Thymus (tissue), 14 donors: ENCODE measurements around the gene MEGF10. TPM values are rescaled to one million over a fixed set of nuclear protein-coding genes. Genes with fewer than 3 reads are reported as not detected.
"Not testable (repeated sequence)": the region's sequence is repeated elsewhere in the genome, so short reads cannot be mapped to it uniquely, and the experiment has no call there.

Experiments
- DNase-seq, 9 donors: peaks; one replicate each; pipeline ENCODE4 v3.0.0-alpha.2; 2013; ENCODE audit warnings: low spot score in 9 of 9, low read depth in 6 of 9, missing footprints in 1 of 9
- H3K27ac ChIP-seq, 2 donors: one replicate each; pipeline ENCODE4 v1.5.1; 2013; ENCODE audit warnings: control low read depth in 1 of 2, low read depth in 1 of 2, low read length in 1 of 2, mild to moderate bottlenecking in 1 of 2, moderate library complexity in 1 of 2
- H3K27me3 ChIP-seq, 2 donors: one replicate each; pipeline ENCODE4 v1.5.1; 2013; ENCODE audit warnings: low read length in 1 of 2; ENCODE audit not compliant: control insufficient read depth in 2 of 2, insufficient read depth in 1 of 2
- H3K36me3 ChIP-seq, 2 donors: one replicate each; pipeline ENCODE4 v1.5.1; 2013; ENCODE audit warnings: low read length in 1 of 2, mild to moderate bottlenecking in 1 of 2, moderate library complexity in 1 of 2; ENCODE audit not compliant: control insufficient read depth in 2 of 2, insufficient read depth in 2 of 2
- H3K4me1 ChIP-seq, 2 donors: one replicate each; pipeline ENCODE4 v1.5.1; 2013; ENCODE audit warnings: low read length in 2 of 2; ENCODE audit not compliant: control insufficient read depth in 2 of 2, insufficient read depth in 2 of 2
- H3K4me3 ChIP-seq, 2 donors: one replicate each; pipeline ENCODE4 v1.5.1; 2013; ENCODE audit warnings: low read length in 2 of 2, control low read depth in 1 of 2, mild to moderate bottlenecking in 1 of 2
- H3K9me3 ChIP-seq, 2 donors: one replicate each; pipeline ENCODE4 v1.5.1; 2013; ENCODE audit warnings: low read length in 1 of 2, mild to moderate bottlenecking in 1 of 2; ENCODE audit not compliant: control insufficient read depth in 2 of 2, insufficient read depth in 1 of 2
- WGBS: extraction: QIAGEN DNeasy Blood & Tissue Kit; methylation state at CpG from one replicate; pipeline ENCODE4 v1.1.7; 2013; 5-methylcytosine and 5-hydroxymethylcytosine counted together
- long read RNA-seq, 10 donors: transcript quantifications; one replicate each; lab custom pipeline, GENCODE V29; 2026
- polyA plus RNA-seq: library from polyadenylated mRNA; stranded (reverse); fragments of 200-250 nt; gene quantifications from one replicate; pipeline ENCODE4 v1.2.3, GENCODE V29; 2013
- total RNA-seq: library from RNA; stranded (reverse); fragments of 120-200 nt; gene quantifications from one replicate; pipeline ENCODE4 v1.2.4, GENCODE V29; 2013
- donor health status: healthy.

Gene MEGF10
- 1.1 TPM for total RNA-seq
- 0.32 TPM for polyA plus RNA-seq
- long read RNA-seq, donor 1, result 0 reads
- long read RNA-seq, donor 2, result 0 reads
- long read RNA-seq, donor 3, result 0 reads
- long read RNA-seq, donor 4, full-length matches to known transcripts, result 1 of 1 reads
- long read RNA-seq, donor 4, partial matches to known transcripts, result 0 of 1 reads
- long read RNA-seq, donor 4, other reads (novel, unspliced or antisense), result 0 of 1 reads
- long read RNA-seq, donor 5, result 0 reads
- long read RNA-seq, donor 6, result 0 reads
- long read RNA-seq, donor 7, result 0 reads
- long read RNA-seq, donor 8, result 0 reads
- long read RNA-seq, donor 9, result 0 reads
- long read RNA-seq, donor 10, result 0 reads

- 2% methylated on average over 61 of the region's 61 CpGs for WGBS
- peaks cover 26 to 44% of the 10 kb centered on the region in 2 donors for H3K27me3 ChIP-seq
- peak in 5 of 9 donors; percentile 4 to 37 (median 11) for DNase-seq
Observed at GRCh38 chr5:127290019-127290945, at the start of gene MEGF10. Gene MEGF10, plus strand, starts transcription at chr5:127290796. Its CDS starts 40,513 bp downstream, at chr5:127331309.

DNA sequence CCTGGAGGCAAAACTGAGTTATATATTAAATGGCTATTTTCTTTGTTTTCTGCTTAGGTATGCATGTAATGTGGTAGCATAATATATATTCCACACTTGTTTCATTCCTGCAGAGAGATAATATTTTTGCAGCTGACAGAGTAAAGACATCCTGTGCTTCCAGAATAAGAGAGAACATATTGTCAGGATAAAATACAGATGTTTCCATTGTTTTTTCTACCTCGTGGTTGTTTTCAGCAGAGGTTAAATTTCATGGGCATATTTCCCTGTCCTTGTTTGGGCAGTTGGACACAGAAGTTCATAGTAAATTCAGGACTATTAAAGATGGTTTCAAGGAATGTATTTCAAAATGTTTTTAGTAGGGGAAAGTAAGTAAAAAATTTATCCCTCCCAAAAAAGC, 47.6 kb upstream of the MEGF10 start:
- no peaks in the 10 kb centered on the region for H3K9me3 ChIP-seq
- DNase-seq, result no peak
- WGBS, result 74% methylated on average over 1 of the region's 1 CpG
- no peaks in the 10 kb centered on the region for H3K4me1 ChIP-seq
- no peak overlapping the region for H3K27ac ChIP-seq
- H3K36me3 ChIP-seq, result no peaks in the 10 kb centered on the region
- no peaks in the 10 kb centered on the region for H3K27me3 ChIP-seq
- no peak overlapping the region for H3K4me3 ChIP-seq

More at GRCh38 chr5:127290019-127290945, at the start of gene MEGF10:
- Histone ChIP-seq H3K4me3 (peak within 1 kb of the TSS in 1 of 2 donors; percentile 8), H3K27ac (no peak within 1 kb of the TSS), H3K36me3 (no peaks in the 10 kb centered on the region), H3K4me1 (peaks cover 0 to 6% of the 10 kb centered on the region in 2 donors), H3K9me3 (peaks cover 0 to 6% of the 10 kb centered on the region in 2 donors)

- no peaks in the 10 kb centered on the region for H3K4me1 ChIP-seq
- no peak overlapping the region for H3K27ac ChIP-seq
- H3K36me3 ChIP-seq, result no peaks in the 10 kb centered on the region
- DNase-seq, result no peak
- no peaks in the 10 kb centered on the region for H3K9me3 ChIP-seq
- no peaks in the 10 kb centered on the region for H3K27me3 ChIP-seq
- no peak overlapping the region for H3K4me3 ChIP-seq
- WGBS, result 92% methylated on average over 3 of the region's 3 CpGs
Observed at GRCh38 chr5:127254729-127255284, 35.8 kb upstream of the MEGF10 start.

GRCh38 chr5:127256886-127257597, 33.6 kb upstream of the MEGF10 start:
- 94% methylated on average over 2 of the region's 2 CpGs for WGBS
- no peaks in the 10 kb centered on the region for H3K36me3 ChIP-seq

DNA sequence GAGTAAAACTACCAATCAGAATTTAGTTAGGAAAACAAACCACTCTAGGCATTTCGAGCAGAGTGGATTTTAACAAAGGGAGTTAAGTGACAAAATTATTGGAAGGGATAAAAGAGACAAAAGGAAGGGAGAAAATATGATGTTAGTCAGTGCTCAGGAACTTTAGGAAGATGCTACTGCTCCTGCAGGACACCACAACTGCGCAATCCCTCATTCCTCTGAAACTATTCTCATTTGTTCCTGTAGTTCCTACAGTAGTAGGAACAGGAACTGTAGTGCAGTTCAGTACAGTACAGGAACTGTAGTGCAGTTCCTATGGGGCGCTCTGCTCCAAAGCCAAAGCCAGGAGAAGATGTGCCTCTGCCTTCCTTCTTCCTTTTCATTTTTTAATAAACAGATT, 29.9 kb upstream of the MEGF10 start:
- no peak for DNase-seq
- Histone ChIP-seq H3K27me3 (no peaks in the 10 kb centered on the region), H3K4me3 (no peak overlapping the region), H3K9me3 (no peaks in the 10 kb centered on the region), H3K36me3 (no peaks in the 10 kb centered on the region), H3K27ac (no peak overlapping the region), H3K4me1 (no peaks in the 10 kb centered on the region)
- WGBS, result 97% methylated on average over 3 of the region's 3 CpGs

More at GRCh38 chr5:127256886-127257597, 33.6 kb upstream of the MEGF10 start:
- no peaks in the 10 kb centered on the region for H3K27me3 ChIP-seq
- DNase-seq, result no peak
- no peak overlapping the region for H3K27ac ChIP-seq
- no peaks in the 10 kb centered on the region for H3K9me3 ChIP-seq
- H3K4me1 ChIP-seq, result no peaks in the 10 kb centered on the region
- no peak overlapping the region for H3K4me3 ChIP-seq

- H3K4me3 ChIP-seq, H3K4me1 ChIP-seq, H3K36me3 ChIP-seq, H3K27me3 ChIP-seq, H3K9me3 ChIP-seq, DNase-seq, H3K27ac ChIP-seq: not testable (repeated sequence)
- 93% methylated on average over 1 of the region's 1 CpG for WGBS
Observed at GRCh38 chr5:127265473-127265872, 25.1 kb upstream of the MEGF10 start.

DNA sequence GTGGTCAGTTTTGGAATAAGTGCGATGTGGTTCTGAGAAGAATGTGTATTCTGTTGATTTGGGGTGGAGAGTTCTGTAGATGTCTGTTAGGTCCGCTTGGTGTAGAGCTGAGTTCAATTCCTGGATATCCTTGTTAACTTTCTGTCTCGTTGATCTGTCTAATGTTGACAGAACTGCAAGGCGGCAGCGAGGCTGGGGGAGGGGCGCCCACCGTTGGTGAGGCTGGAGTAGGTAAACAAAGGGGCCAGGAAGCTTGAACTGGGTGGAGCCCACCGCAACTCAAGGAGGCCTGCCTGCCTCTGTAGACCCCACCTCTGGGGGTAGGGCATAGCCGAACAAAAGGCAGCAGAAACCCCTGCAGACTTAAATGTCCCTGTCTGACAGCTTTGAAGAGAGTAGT, 22.3 kb upstream of the MEGF10 start:
- DNase-seq, result peak in 5 of 9 donors; percentile 4 to 37 (median 16)

DNA sequence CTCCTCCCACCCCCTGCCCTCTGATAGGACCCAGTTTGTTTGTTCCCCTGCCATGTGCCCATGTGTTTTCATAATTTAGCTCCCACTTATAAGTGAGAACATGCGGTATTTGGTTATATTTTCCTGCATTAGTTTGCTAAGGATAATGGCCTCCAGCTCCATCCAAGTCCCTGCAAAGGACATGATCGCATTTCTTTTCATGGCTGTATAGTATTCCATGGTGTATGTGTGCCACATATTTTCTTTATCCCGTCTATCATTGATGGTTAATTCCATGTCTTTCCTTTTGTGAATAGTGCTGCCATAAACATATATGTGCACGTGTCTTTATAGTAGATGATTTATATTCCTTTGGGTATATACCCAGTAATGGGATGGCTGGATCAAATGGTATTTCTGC, 19.9 kb upstream of the MEGF10 start:
- not testable (repeated sequence) for DNase-seq, H3K4me1 ChIP-seq, H3K4me3 ChIP-seq, H3K36me3 ChIP-seq, H3K27ac ChIP-seq, H3K27me3 ChIP-seq, H3K9me3 ChIP-seq
- WGBS, result 96% methylated on average over 4 of the region's 4 CpGs

More for the DNA sequence above, 22.3 kb upstream of the MEGF10 start:
- H3K36me3 ChIP-seq, H3K27ac ChIP-seq, H3K4me1 ChIP-seq, H3K4me3 ChIP-seq, H3K27me3 ChIP-seq, H3K9me3 ChIP-seq: not testable (repeated sequence)
- WGBS, result 74% methylated on average over 9 of the region's 9 CpGs
